Measurements from ENCODE around the gene CD58.

- no peak for TF ChIP-seq ATF3 (IDR thresholded peaks at IDR 0.05)
- TF ChIP-seq CTCF (IDR thresholded peaks at IDR 0.05; ENCODE audit: low read depth, low read length, missing input control): no peak
- no peak for TF ChIP-seq MAX (IDR thresholded peaks at IDR 0.05)
- TF ChIP-seq REST (IDR thresholded peaks at IDR 0.05): no peak
- TF ChIP-seq EGR1 (IDR thresholded peaks at IDR 0.05; ENCODE audit: low read depth in 2 of 2): no peak
- no peak for TF ChIP-seq HNF4G (IDR thresholded peaks at IDR 0.05)
- no peak for TF ChIP-seq RAD21 (IDR thresholded peaks at IDR 0.05)
- no peak for TF ChIP-seq FOXA1 (IDR thresholded peaks at IDR 0.05)
- TF ChIP-seq TAF1 (conservative IDR thresholded peaks at IDR 0.05): no peak
Observed at GRCh38 chr1:116580446-116581322, 9.9 kb upstream of the CD58 start.
